Suppressor macrophage treated with lipopolysaccharide for 4 hours (primary cell): ENCODE measurements around the gene CD300E.
A peak's percentile ranks its signal among the peaks of the same experiment; 100 is the strongest.
"Not testable (repeated sequence)": the region's sequence is repeated elsewhere in the genome, so short reads cannot be mapped to it uniquely, and the experiment has no call there.

Source experiments
- DNase-seq: peaks from one replicate; pipeline ENCODE4 v3.0.0-alpha.2; 2020

Gene CD300E

GRCh38 chr17:74633326-74633725 lies 9.8 kb upstream of the CD300E start:
- DNase-seq: no peak

DNA sequence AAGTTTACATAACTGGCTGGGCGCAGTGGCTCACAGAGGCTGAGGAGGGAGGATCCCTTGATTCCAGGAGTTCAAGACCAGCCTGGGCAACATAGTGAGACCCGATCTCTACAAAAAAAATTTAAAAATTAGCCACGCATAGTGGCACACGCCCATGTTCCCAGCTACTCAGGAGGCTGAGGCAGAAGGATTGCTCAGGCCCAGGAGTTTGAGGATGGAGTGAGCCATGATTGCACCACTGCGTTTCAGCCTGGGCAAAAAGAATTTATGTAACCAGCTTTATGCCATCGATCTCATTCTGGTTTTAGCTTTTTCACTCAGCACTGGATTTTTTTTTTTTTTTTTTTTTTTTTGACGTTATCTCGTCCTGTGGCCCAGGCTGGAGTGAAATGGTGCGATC lies 9.1 kb upstream of the CD300E start:
- DNase-seq: peak; percentile 85

- peak; percentile 95 for DNase-seq
Observed at GRCh38 chr17:74631468-74632450, 8.2 kb upstream of the CD300E start.

GRCh38 chr17:74630251-74630650 lies 6.7 kb upstream of the CD300E start:
- not testable (repeated sequence) for DNase-seq

GRCh38 chr17:74625661-74626060 lies 2.1 kb upstream of the CD300E start:
- no peak for DNase-seq

DNA sequence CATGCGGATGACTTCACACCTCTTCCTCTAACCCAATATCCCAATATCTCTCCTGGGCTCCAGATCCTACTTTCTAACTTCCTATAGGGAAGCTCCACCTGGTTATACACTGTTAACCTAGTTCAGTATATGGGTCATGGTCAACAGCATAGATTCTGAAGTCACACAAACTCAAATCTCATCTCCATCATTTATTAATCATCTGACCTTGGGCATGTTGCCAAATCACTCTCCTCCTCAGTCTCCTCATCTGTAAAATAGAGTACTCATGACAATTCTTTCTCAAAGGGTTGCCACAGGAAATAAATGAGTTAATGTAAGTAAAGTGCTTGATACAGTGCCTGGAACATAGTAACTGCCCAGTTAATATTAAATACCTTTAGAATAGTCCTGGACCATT lies 593 bp upstream of the CD300E start:
- no peak for DNase-seq

DNA sequence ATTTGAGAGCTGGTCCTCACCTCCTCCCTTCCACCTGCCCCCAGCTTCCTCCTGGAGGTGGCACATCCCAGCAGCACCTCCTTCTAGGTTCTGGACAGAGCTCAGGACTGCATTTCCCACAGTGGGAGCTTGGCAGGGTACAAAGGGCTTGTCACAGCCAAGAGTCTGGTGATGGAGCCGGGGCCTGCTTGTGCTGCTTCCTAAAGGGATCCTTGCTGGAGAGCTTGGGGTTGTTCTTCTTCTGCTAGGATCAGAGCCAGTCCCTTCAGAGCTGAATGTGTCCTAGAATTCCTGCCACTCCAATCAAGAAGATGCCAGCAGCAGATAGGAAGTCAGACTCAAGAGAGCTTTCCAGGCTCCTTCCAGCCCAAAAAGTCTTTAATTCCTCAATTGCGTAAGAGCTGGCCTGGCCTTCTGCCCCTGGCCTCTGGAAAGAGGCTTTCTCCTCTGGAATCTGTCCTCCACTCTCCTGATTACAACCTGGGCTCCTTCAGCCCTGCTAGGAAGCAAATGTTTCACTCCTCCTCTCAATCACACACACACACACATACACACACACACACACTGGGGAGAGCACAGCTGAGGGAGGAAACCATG lies 4.4 kb downstream of the CD300E start:
- DNase-seq: no peak

DNA sequence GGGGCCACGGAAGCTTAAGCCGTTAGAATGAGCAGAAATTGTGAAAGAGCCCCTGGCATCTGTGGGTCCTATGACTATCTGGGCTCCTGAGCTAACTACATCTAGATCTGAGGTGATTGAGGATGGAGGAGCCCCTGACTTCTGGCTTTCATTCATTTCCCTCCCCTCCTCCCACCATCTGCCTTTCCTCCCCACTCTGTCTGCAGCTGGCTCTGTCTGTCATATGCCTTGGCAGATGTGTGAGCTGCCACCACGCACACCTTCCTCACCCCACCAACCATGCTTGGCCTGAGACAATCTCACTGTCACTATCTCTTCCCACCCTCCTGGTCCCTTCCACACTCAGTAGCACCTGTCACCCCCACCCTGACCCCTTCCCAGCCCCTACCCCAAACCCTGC lies 5.1 kb downstream of the CD300E start:
- no peak for DNase-seq

- no peak for DNase-seq
Observed at GRCh38 chr17:74616696-74617095, 6.8 kb downstream of the CD300E start.

DNA sequence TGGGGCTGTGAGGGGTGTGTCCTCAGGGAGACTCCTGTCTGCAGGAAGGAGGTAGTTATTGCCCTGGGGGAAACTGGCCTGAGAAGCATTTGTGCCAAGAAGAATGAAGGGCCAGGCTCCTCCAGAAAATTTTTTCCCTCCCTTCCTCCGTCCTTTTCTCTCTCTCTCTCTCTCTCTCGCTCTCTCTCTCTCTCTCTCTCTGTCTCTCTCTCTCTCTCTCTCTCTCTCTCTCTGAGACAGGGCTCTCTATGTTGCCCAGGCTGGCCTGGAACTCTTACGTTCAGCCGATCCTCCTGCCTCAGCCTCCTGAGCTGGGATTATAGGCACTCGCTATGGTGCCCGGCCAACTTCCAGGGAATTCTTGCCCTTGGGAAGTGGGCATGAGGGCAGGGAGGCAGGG lies 11.5 kb downstream of the CD300E start:
- DNase-seq: no peak

- no peak for DNase-seq
Observed at GRCh38 chr17:74610108-74610507, 13.4 kb downstream of the CD300E start.

GRCh38 chr17:74608511-74608910 lies 15.0 kb downstream of the CD300E start:
- no peak for DNase-seq

- DNase-seq: peak; percentile 51
Observed at GRCh38 chr17:74607221-74607620, 16.3 kb downstream of the CD300E start.

GRCh38 chr17:74606050-74606449 lies 17.5 kb downstream of the CD300E start:
- no peak for DNase-seq

- DNase-seq: peak; percentile 87
Observed at GRCh38 chr17:74605361-74605760, 18.2 kb downstream of the CD300E start.

DNA sequence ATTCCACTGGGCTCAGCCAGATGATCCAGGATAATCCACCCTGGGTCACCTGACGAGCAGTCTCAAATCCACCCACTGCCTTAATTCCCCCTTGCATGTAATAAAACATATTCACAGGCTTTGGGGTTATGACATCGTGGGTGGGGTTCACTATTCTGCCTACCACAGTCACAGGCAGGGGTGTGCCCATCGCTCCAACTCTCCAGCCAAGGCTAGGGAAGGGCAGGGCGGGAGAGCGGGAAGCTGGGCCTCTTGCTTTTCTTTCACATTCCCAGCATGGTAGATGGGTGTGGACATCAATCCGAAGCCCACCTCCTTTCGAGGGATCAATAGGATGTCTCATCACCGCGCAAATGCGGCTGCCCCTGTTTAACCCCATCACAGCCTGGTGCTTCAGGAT lies 18.8 kb downstream of the CD300E start:
- no peak for DNase-seq

DNA sequence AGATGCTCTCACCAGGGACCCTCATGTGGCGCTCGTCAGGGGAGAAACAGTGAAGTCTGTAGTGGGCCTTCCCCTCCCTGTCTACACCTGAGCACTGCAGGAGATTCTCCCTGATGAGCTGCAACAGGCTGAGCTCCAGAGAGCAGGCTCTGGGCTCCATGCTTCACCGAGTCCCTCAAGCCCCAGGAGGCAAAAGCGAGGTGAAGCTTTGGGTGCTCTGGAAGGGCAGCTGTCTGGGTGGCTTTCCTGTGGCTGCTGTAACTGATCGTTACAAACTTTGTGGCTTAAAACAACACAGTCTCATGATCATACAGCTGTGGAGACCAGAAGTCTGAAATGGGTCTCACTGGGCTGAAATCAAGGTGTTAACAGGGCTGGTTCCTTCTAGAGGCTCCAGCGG lies 19.3 kb downstream of the CD300E start:
- no peak for DNase-seq

GRCh38 chr17:74603746-74604145 lies 19.8 kb downstream of the CD300E start:
- no peak for DNase-seq

DNA sequence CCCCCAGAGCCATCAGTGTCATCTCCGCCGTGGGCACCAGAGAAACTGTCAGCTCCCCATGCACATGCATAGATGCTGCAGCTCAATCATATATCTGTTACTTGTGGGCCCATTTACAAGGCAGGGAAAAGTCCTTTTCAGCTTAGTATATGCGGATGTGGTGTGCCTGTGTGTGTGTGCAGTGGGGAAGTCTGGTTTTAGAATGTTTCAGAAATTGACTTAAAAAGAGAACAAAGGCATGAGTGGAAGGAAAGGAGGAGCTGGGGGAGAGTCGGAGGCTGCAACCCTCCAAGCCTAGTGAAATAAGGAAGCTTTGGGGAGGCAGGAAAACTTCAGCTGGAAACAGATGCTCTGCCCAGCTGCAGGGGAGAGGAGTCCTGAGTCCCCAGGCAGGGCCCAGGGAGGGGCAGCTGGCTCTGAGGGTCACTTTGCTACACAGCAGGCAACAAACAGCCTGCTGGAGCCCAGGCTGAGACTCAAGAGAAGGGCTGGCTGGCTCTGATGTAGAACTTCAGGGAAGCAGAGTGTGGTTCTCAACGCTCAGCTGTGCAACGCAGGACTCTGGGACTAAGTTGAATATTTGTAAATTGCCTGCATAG lies 20.4 kb downstream of the CD300E start:
- peak; percentile 60 for DNase-seq

DNA sequence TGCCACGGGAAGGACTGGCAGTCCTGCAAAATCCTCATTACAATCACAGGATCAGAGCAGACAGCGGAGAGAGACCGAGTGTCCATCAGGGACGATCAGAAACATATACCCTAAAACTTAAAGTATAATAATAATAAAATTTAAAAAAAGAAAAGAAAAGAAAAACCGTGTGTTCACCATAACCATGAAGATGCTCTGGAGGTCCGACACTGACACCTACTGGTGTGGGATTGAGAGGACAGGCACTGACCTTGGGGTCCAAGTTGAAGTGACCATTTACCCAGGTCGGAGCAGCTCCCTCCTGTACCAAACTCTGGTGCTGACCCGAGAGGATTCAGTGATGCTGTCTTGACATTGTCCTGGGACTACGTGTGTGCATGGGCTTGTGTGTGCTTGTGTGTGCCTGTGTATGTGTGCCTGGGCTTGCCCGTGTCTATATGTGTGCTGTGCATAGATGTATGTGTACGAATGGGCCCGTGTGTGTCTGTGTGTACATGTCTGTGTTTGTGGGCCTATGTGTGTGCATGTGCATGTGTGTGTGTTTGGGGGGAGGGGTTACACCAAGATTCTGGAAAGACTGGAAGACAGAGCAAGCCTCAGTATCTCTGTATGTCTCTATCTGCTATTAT lies 21.5 kb downstream of the CD300E start:
- peak; percentile 74 for DNase-seq

DNA sequence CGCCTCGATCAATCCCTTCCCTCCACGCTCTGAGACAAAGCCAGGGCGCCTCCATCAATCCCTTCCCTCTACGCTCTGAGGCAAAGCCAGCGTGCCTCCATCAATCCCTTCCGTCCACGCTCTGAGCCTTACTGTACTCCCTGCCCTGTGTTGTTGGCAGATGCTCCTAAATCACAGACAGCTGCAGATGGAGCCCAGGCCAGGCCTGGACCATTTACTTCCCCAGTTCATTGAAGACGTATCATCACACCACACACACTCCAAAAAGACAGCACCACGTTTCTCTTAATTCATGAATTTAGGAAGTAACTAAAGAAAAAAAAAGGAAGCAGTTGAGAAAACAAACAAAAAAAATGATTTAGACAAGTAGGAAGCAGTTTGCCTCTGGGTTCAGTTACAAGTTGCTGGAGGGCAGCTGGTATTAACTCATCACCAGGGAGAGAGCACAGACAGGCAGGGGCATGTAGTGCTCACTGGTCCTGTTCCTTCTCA lies 24.0 kb downstream of the CD300E start:
- DNase-seq: peak; percentile 82

GRCh38 chr17:74599023-74599399 lies 24.5 kb downstream of the CD300E start:
- DNase-seq: peak; percentile 71

DNA sequence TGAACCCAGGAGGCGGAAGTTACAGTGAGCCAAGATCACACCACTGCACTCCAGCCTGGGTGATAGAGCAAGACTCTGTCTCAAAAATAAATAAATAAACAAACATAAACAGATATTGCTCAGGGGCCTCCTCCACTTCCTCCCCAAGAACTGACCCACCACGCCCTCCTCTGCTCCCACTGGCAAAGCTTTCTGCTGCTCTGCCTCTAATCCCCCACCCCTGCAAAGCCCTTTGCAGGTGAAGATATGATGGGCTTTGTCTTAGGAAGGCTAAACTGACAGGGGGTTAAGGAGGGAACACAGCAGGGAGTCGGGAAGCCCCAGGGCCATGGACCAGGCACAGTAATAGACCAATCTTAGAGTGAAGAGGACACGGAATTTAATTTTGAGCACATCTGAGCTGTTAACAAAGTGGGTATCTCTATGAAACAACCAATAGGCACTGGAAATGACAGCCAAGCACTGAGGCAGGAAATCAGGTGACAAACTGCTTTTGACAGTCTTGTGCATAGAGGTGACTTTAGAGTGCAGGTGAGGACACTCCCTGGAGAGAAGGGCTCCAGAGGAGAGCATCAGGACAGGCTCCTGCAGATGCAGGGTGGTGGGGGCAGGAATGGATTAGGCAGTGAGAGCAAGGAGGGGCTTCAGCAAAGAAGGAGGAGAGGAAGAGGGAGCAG lies 25.1 kb downstream of the CD300E start:
- no peak for DNase-seq
